Stimulated activated naive CD4-positive, alpha-beta T cell treated with Interleukin-2 at 50 U/mL for 16 hours (primary cell): ENCODE results near the gene CCDC68.

Experiments used
- DNase-seq: peaks from one replicate; lab custom pipeline; 2025; lab: John Stamatoyannopoulos, UW

Gene CCDC68

DNA sequence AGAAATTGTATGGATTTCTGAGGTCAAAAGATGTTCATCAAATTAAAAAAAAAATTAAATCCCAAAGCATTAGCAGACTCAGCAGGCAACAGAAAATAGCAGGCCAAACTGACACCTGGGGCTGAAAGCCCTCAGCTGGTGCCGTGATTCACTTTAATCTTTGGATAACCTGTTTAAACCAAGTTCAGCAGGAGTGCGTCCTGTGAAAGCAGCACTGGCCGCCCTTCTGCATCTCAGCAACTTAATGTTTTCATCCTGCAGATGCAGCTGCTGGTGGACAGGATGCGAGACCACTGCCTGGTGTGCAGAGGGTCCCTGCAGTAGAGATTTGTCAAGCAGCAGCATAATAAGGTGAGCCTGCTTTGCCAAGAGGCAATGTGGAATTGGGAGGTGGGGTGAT is 41.2 kb downstream of the CCDC68 start:
- no peak for DNase-seq

DNA sequence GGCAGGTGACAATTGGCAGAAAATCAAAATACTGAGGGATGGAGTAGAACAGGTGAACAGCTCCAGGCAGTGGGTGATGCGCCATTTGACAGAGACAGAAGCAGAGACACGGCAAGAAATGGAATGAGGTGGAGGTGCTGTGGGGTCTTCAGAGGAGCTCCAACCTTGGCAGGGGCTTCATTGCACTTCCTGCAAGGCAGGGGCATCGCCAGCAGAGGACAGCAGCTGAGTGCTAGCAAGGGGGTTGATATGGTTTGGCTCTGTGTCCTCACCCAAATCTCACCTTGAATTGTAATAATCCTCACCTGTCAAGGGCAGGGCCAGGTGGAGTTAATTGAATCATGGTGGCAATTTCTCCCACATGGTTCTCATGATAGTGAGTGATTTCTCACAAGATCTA is 42.8 kb downstream of the CCDC68 start:
- DNase-seq: no peak

- no peak for DNase-seq
Observed at GRCh38 chr18:54914816-54915215, 44.4 kb downstream of the CCDC68 start.

- DNase-seq: no peak
Observed at GRCh38 chr18:54911551-54911950, 47.7 kb downstream of the CCDC68 start.

GRCh38 chr18:54910161-54910919 is 48.9 kb downstream of the CCDC68 start:
- DNase-seq: no peak

DNA sequence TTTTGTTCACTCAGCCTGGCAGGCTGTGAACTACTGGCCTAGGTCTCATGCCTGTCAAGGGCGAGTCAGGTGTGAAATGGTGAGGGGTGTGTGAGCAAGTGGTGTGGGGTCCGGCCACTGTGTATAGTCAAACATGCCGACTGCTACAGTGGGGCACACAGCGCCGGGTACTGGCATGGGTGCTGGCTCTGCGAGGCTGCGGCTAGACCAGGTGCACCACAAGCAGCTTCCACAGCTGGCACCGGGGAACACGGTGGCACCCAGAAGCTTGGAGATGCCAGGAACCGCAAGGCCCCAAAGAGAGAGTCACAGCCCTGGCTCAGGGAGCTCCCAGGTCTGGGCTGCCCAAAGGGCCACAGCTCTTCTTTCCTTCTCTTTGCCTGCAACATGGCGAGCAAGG is 49.7 kb downstream of the CCDC68 start:
- DNase-seq: no peak

DNA sequence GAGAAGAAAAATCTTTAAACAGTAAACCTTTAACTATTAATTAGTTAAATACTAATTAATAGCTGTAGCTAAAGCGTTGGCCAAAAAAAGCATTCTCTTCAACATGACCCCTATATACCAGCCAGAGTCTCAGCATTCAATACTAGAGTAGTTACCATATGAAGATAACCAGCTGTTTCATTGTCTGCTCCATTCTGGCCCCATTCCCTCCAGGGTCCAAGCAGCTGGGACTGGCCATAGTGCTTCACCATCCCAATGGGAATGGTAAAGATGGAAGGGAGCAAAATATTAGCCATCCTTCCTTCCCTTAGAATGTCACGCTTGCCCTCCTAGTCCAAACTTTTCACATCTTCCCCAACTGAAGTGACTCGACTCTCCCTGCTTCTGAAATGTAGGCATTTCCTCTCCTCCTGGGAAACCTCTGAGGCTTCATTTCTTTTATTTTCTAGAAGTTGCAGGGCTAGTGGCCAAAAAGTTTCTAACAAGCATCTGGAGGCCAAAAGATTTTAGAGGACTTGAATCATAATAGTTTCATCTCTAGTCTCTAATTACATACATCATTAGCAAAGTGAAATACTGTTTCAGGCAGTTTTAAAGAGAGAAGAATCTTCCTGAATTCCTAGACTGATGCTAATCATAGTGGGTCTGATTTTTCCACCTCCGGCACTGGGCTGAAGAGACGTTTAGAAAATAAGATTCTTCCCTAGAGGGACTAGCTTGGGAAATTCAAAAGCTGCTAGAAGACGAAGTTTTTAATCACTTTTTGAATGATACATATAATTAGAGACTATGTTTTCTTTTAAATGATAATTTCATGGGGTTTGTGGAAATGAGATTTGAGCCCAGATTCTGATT is 52.7 kb downstream of the CCDC68 start:
- DNase-seq: no peak

DNA sequence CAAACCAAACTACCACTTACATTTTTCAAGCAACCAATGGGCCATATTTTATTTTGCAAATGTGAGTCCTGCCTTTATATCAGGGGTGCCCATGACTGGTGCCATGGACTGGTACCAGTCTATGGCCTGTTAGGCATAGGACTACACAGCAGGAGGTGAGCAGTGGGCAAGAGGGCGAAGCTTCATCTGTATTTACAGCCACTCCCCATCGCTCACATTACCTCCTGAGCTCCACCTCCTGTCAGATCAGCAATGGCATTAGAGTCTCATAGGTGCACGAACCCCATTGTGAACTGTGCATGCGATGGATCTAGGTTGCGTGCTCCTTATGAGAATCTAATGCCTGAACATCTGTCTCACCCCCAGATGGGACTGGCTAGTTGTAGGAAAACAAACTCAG is 53.6 kb downstream of the CCDC68 start:
- no peak for DNase-seq

- DNase-seq: no peak
Observed at GRCh38 chr18:54904581-54904980, 54.7 kb downstream of the CCDC68 start.

GRCh38 chr18:54900290-54900689 is 59.0 kb downstream of the CCDC68 start:
- no peak for DNase-seq

DNA sequence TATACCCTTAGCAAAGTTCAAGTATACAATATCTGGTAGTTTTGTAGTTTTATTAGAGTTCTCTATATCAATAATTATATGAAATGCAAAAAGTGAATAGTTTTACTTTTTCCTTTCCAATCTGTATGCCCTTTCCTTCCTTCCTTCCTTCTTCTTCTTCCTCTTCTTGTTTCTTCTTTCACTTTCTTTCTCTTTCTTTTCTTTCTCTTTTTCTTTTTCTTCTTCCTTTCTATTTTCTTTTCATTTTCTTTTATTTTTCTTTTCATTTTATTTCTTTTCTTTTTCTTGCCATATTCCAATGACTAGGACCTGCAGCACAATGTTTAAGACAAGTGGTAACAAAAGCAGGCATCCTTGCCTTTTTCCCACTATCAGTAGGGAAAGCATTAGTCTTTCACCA is 59.8 kb downstream of the CCDC68 start:
- DNase-seq: no peak

DNA sequence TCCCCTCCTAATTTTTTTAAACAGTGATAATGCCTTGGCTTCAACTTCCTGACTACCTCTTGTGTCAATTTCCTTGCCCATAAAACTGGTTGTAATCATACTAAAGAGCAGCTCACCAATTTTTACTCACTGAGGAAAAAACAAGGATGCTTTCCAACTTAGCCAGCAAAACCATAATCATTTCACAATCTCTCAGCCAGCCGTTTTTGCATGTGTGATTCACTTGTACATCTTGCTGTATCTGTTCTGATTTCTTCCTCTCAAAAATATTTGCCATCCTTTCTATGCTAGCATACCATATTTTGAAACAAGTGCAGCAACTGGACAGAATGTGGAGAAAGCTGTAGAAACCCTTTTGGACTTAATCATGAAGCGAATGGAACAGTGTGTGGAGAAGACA is 70.3 kb downstream of the CCDC68 start:
- no peak for DNase-seq

DNA sequence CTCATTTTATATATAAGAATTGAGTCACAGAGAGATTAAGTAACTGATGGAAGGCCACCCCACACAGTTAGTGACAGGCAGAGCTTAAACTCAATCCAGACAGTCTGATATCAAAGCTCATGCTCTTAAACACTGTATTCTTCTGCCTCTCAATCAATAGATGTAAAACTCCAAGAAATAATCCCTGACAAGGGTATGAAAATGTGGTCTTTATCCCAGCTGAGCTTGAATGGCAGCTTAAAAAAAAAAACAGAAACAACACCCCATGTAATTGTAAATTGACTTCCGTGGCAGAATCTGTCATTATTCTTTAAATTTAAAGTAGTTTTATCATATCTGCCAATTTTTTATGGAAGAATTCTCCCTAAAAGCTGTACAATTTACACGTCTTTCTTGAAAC is 70.9 kb downstream of the CCDC68 start:
- no peak for DNase-seq

DNA sequence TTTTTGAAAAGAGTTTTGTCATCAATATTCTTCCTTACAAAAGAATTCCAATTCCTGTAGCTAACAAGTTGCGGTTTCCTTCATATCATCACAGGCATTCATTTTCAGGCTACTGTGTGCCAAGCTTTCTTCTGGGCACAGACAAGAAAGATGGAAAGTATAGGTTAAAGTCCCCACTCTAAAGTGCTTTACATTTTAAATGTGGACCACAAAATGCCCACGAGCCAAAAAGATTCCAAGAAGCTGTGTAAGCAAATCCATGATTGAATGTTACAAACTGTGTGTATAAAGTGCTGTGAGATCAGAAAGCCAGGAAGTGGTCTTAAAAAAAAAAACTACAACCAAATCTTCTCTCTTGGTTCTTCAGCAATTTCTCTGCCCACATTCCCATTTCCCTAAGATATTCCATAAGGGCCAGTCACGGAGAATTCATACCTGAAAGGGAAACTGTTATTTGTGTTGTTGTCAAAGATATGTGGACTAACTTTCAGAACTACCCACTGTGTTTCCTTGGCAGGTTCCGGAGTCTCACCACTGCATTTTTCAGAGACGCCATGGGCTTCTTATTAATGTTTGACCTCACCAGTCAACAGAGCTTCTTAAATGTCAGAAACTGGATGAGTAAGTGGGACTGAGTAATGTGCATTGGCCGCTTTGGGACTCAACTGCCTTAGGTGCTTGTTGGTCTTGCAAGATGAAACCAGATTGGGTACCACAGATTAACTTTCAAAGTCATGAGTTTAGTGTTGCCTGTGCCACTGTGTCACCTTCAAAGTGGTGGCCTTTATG is 75.3 kb downstream of the CCDC68 start:
- no peak for DNase-seq

DNA sequence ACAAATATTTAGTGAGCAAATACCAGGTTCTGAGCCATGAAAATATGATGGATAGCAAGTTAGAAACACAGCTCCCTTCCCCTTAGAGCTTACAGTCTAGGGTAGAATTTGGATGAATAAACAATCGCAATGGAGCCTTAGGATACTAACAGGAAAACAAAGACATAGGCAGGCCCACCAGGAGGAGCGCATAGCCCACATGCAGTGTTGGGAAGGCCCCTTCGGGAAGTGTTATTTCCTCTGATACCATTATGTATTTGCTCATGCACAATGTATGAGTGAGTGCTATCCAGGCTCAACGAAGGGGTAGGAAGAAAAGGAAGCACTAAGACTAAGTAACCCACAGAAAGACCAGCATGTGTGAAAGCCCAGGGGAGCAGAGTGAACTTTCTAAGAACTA is 76.9 kb downstream of the CCDC68 start:
- DNase-seq: no peak

GRCh38 chr18:54881229-54881768 is 78.0 kb downstream of the CCDC68 start:
- DNase-seq: no peak

DNA sequence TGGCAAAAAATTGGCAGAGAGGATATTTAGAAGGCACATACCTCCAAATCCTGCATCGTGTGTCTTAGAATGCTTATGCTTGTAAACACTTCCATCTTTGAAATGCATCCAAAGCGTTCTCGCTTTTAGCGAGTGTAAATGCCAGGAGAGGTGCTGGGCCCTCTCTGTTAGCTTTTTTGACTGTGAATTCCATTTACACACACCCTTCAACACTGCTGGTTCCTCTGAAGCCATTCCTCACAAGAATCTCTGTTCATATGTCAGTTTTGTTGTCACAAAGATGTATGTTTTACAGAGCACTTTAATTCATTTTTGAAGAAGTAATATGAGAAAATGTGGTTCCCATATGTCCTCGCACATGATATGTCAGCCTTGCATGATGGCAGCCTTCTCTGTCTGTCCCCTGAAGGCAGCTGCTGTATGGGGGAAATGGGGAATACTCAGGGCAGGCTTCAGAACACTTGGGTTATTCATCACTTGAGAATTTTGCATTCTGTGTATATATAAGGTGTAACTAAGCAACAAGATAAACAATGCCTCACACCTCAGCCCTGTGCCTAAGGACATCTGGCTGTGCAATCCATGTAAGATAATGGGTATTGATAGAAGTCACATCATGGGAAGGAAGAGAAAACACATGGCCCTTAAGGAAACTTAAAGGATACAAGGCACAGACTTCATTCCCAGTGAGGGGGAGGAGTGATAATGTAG is 78.7 kb downstream of the CCDC68 start:
- DNase-seq: no peak

DNA sequence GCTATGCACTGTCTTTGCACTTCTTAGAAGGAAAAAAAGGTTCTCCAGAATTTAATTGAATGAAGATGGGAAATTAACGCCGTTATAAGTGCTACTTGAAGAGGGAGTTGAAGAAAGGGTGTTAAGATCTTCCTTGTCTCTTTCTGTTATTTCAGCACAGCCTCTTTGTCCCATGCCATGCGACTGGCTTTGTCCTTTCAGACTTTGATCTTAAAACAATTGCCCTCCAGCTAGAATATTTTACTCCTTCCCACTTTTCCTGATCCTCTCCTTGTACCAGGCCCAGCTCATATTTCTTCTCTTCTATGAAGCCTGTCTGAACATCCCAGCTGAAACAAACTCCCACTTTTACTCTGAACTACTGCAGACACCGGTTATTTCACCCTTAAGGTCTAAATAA is 79.6 kb downstream of the CCDC68 start:
- DNase-seq: no peak

- DNase-seq: no peak
Observed at GRCh38 chr18:54878659-54879358, 80.5 kb downstream of the CCDC68 start.

- no peak for DNase-seq
Observed at GRCh38 chr18:54878159-54878622, 81.1 kb downstream of the CCDC68 start.

- no peak for DNase-seq
Observed at GRCh38 chr18:54877076-54877475, 82.2 kb downstream of the CCDC68 start.
